ENCODE data around the gene SYNJ1. TPM values are rescaled to one million over a fixed set of nuclear protein-coding genes. Genes with fewer than 3 reads are reported as not detected.
A peak's percentile ranks its signal among the peaks of the same experiment; 100 is the strongest.
"Not testable (repeated sequence)": the region's sequence is repeated elsewhere in the genome, so short reads cannot be mapped to it uniquely, and the experiment has no call there.

Gene SYNJ1
- total RNA-seq, 1 donor = 3.5 TPM

GRCh38 chr21:32702702-32703101 is 25.1 kb downstream of the SYNJ1 start:
- no peak for DNase-seq (ENCODE audit: low read depth in 2 of 3, low spot score in 2 of 3)

- no peak for DNase-seq (ENCODE audit: low read depth in 2 of 3, low spot score in 2 of 3)
These were observed 28.7 kb downstream of the SYNJ1 start for GRCh38 chr21:32698971-32699693.

- no peak for DNase-seq (ENCODE audit: low read depth in 2 of 3, low spot score in 2 of 3)
These were observed 29.5 kb downstream of the SYNJ1 start for GRCh38 chr21:32698286-32698685.

DNA sequence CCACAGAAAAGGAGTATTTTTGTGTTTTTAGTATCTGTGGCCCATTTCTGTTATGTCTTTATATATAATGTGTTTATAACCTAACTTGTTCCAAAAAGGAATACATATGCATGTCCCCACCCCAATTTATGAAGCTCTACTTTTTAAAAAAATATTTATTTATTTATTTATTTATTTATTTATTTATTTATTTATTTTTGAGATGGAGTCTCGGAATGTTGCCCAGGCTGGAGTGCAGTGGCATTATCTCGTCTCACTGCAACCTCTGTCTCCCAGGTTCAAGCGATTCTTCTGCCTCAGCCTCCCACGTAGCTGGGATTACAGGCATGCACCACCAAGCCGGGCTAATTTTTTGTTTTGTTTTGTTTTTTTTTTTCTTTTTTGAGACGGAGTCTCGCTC is 32.3 kb downstream of the SYNJ1 start:
- DNase-seq (ENCODE audit: low read depth in 2 of 3, low spot score in 2 of 3) = not testable (repeated sequence)

DNA sequence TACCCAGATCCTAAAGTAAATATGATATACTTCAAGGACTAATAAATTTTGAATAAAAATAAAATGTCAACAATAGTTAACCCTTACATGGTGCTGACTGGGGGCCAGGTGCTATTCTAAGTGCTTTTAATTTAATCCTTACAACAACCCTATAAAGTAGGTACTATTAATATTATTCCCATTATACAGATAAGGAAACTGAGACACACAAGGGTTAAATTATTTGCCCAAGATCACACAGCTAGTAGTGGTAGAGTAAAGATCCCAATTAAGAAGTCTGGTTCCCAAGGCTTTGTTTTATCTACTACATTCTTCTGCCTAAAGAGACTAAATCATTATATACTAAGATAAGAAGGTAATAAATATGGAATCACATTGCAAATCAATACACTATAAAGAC is 34.2 kb downstream of the SYNJ1 start:
- no peak for DNase-seq (ENCODE audit: low read depth in 2 of 3, low spot score in 2 of 3)

GRCh38 chr21:32690085-32690484 is 37.7 kb downstream of the SYNJ1 start:
- DNase-seq (ENCODE audit: low read depth in 2 of 3, low spot score in 2 of 3) = no peak

GRCh38 chr21:32687643-32688345 is 40.0 kb downstream of the SYNJ1 start:
- DNase-seq (ENCODE audit: low read depth in 2 of 3, low spot score in 2 of 3) = peak in 2 of 3 donors; percentile 5 to 10

GRCh38 chr21:32682696-32683474 is 44.9 kb downstream of the SYNJ1 start:
- DNase-seq (ENCODE audit: low read depth in 2 of 3, low spot score in 2 of 3) = no peak

GRCh38 chr21:32674731-32675130 is 53.1 kb downstream of the SYNJ1 start:
- DNase-seq (ENCODE audit: low read depth in 2 of 3, low spot score in 2 of 3) = no peak

DNA sequence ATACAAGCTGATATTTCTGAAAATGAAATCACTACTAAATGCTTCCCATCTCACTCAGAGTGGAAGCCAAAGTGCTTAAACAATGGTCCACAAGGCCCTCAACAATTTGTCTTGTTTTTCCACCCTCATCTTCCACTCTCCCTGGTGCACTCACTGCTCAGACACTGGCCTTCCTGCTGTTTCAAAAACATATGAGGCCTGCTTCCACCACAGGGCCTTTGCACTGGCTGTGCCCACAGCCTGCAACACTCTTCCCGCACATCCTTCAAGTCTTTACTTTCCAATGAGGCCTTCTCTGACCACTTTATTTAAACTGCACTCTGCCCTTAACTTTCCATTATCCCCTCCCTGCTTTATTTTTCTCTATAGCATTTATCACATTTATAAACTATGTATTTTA is 53.8 kb downstream of the SYNJ1 start:
- DNase-seq (ENCODE audit: low read depth in 2 of 3, low spot score in 2 of 3) = no peak

DNA sequence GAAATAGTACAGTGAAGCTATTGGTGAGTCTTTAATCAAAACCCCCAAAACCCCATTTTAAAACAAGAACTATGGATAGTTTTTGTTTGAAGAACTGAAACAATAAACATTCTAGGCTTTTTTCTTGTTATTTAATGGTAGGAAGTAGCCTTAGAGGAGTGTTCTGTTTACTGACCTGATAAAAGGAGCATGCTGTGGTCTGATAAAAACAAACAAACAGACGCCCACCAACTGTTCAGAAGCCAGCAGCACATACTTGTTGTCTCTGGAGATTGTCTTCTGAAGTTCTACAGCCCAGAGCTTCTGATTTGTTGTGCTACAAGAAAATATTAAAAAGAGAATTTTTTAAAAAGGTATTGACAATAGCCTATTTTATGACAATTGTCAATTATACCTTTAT is 61.6 kb downstream of the SYNJ1 start:
- DNase-seq (ENCODE audit: low read depth in 2 of 3, low spot score in 2 of 3) = no peak

- DNase-seq (ENCODE audit: low read depth in 2 of 3, low spot score in 2 of 3) = not testable (repeated sequence)
These were observed 63.7 kb downstream of the SYNJ1 start for GRCh38 chr21:32664095-32664494.

- DNase-seq (ENCODE audit: low read depth in 2 of 3, low spot score in 2 of 3) = not testable (repeated sequence)
These were observed 65.8 kb downstream of the SYNJ1 start for GRCh38 chr21:32661981-32662380.

DNA sequence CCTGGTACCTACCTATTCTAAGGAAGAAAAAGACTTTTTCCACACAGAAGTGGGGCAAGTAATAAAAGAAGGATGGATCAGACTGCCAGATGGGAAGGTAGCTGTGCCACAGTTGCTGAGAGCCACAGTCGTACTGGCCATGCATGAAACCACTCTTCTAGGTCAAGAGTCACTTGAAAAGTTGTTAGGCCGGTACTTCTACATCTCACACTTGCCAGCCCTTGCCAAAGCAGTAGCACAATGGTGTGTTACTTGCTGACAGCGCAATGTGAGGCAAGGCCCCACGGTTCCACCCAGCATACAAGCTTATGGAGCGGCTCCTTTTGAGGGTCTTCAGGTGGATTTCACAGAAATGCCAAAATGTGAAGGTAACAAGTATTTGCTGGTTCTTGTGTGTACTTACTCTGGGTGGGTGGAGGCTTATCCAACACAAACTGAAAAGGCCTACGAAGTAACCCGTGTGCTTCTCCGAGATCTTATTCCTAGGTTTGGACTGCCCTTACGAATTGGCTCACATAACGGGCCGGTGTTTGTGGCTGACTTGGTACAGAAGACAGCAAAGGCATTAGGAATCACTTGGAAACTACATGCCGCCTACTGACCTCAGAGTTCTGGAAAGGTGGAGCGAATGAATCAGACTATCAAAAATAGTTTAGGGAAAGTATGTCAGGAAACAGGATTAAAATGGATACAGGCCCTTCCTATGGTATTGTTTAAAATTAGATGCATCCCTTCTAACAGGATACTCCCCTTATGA is 66.6 kb downstream of the SYNJ1 start:
- DNase-seq (ENCODE audit: low read depth in 2 of 3, low spot score in 2 of 3) = not testable (repeated sequence)

GRCh38 chr21:32658524-32658923 is 69.3 kb downstream of the SYNJ1 start:
- DNase-seq (ENCODE audit: low read depth in 2 of 3, low spot score in 2 of 3) = no peak

DNA sequence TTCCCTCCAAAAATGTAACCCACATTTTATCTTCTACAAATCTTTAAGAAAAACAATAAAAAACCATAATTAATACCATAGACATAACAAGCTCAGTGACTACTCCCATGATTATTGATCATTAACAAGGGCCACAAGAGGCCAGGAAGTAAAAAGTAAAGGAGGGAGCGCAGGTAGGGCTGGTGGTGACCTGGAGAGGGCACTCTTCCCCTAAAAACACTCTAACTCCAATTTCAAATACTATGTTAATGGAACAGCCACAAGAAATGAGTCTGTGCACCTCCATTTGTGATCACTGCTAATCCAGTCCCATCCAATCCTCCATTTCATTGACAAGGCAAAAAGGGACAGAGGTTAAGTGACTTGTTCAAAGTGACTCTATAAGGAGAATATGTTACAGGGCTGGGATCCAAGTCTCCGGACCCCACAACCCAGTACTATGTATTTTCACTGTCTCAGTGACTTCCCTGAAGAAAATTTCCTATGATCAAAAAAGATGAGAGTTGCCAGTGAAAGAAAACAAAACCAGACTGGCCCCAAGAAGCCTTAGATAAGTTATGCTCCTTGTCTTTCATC is 74.4 kb downstream of the SYNJ1 start:
- peak; percentile 3 to 52 (median 30) for DNase-seq (ENCODE audit: low read depth in 2 of 3, low spot score in 2 of 3)

- DNase-seq (ENCODE audit: low read depth in 2 of 3, low spot score in 2 of 3) = no peak
These were observed 79.6 kb downstream of the SYNJ1 start for GRCh38 chr21:32648165-32648564.

DNA sequence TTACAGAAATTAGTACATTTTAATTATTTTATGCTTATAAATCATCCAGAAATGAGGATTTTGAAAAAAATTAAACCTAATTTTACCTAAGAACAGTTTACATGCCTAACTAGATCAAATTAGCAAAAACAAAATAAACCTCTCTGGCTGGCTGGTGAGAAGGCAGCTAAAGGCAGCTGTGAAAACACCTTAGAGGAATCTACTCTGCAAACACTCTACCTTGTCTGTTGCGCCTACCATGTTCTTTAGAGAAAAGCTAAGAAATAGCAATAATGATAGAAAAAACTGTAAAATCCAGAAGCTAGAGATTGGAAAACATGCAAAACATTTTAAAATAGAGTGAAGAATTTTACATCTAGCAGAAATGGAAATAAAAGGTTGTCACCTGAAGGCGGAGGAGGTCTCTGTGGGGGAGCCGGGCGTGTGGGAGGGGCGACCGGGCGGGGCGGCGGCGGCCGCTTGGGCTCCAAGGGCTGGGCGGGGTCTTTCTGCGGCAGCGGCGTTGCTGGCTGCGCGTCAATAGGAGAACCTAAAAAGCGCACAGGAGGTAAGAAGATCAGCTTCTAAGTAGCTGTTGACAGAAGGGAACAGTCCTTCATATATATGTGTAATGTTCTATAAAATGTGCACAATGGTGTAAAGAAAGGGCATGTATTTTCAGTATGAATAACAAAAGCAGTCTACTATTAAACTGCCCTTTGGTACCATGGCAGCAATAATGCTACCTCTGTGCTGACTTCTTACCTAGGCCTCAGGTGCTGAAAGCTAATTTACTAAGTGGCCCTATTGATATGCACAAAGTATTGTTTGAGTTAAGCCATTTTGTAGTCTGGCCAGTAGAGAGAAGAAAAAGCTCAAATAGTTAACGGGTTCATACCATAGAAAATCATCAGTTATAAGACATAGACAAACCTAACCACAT is 82.3 kb downstream of the SYNJ1 start:
- DNase-seq (ENCODE audit: low read depth in 2 of 3, low spot score in 2 of 3) = no peak
